ENCODE measurements around the gene USP4.
A peak's percentile ranks its signal among the peaks of the same experiment; 100 is the strongest.

USP4 gene

DNA sequence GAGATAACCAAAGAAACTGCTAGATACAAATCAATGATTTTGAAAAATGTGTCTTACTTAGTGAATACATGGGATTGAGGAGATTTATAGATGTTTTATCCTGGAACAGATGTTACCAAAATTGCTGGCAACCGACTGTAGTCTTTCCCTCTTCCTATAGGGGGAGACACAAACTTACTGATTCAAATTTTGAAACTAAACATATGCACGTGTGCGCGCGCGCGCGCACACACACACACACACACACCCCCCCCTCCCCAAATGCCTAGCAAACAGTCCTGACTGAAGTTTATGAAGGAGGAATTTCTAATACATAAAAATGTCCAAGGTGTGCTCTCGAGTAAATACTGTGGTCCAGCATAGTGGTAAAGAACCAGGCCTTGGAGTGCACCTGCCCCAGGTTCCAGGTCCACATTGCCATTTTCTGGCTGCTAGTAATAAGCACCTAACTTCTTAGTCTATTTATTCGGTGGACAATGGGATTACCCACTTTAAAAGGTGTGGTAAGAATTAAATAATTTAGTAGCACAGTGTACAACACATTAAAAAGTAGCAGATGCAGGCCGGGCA lies 44.3 kb downstream of the USP4 start:
- peak; percentile 55 for DNase-seq (ENCODE audit: low spot score)

DNA sequence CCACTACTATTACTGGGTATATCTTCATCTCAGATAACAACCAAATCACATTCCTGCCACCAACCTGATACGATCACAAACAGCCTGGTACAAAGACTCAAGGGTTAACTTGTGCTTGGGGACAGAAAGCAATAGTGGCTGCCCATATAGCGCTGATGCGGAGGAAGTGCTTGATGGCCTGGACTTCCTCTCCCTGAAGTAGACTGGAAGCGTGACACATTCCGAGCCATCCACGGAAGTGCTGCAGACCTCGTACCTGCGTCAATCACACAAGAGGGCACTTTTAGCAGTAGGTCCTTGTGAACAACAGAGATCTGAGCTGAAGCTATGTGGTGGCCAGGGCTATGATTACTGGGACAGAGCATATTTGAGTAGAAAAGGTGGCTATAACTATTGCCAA lies 45.5 kb downstream of the USP4 start:
- DNase-seq (ENCODE audit: low spot score): no peak

DNA sequence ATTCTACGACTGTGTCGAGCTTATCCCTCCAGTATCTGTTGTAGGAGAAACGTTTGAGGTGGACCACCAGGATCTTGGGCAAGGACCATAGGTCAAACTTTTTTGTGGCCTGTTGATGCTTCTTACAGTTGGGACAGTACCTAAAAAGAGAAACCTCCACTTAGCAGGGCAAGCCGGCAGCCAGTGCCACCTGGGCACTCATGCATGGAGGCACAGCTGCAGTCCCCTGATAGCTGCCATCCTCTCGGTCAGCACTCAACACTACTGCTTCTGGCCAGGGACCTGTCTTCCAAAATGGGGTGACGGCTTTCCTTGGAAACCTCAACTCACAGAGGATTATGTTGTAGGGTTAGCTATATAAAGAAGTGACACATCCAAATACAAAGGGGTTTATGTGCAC lies 55.9 kb downstream of the USP4 start:
- DNase-seq (ENCODE audit: low spot score): no peak

DNA sequence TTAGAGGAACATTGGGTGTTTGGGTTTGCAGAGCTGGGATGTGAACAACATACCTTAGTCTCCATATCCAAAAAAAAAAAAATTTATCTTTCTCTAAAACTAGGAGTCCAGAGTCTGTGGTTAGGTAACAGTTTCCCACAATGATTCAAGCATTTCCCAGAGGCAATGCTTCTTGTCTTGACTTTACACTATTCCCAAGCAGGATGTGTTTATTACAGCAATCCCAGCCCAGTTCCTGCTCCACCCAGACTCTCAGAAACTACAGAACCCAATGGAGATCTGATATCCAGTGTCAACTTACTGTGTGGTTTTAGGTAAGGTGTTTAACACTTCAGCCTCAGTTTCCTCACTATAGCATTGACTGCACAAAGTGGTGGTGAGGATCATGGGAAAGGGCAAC lies 60.5 kb downstream of the USP4 start:
- DNase-seq (ENCODE audit: low spot score): peak; percentile 51

DNA sequence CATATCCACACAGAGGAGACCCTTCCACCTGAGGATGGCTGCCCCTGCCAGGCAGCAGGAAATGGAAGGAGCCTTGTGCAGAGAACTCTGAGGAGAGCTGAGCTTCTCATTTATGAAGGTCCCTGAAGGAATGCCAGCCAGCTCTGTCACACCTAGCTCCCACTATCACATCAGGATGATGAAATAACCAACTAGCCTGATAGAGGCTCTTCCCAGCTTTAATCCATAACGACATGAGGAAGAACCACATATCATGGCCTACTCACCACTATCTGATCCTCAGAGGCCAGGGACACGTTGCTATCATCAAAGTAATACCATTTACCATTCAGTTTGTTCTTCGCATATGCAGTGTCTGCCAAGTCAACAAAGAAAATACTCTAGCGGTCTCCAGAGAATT lies 61.3 kb downstream of the USP4 start:
- DNase-seq (ENCODE audit: low spot score): no peak

DNA sequence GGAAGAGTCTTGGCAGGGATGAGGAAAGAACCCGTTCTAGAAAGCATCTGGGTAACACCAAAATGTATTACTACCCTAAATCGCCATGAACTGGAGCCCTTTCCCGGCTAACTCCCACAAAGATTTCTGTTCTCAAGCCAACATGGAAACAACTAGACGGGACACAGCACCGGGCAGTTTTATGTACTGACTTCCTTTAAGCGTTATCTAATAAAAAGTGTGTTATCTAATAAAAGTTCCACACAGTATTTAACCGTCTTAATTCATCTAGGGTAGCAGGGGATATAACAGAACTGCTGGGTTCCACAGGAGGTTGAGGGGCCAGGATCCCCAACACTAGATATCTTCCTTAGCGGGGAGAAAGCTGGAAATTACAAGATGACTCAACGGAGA lies 62.5 kb downstream of the USP4 start:
- no peak for DNase-seq (ENCODE audit: low spot score)

DNA sequence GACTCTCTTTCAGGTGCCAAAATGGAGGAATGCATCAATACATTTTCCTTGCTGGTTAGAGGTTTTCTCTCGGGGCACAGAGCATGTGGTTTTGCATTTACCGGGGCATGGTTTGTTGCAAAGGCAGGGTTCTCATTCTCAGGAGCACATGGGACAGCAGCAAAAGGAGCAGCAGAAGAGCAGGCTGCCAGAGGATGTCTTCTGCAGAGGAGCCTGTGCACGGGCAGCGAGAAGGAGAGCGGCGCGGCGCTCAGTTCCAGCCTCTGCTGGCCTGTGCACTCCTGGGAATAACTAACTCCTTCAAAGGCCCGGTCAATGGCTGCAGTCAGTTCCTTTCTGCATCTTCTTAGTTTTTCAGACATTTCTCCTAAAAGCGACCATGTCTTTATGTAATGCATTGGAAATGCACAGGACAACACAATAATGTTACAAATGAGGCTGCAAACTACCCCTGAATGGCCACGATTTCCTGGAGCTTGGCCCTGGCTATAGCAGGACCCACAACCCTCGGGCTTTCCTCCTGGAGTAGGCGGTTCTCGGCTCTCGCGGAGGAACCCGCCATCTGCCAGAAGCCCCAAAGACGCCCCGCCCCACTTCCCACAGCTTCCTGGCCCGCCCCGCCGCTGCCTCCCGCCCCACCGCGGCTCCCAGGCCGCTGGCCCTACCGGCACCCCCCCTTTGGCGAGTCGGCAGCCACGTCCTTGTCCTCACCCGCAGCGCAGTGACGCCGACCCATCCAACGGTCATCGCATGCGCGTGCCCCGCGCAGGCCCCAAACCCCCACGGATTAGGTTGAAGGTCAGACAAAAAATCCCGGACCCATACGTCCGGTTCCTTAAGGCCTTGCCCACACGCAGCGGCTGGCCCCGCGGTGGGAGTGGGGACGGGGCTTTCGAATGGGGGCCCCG lies 63.1 kb downstream of the USP4 start, which contains the start of gene C3orf62:
Gene C3orf62 (minus strand): TSS at position 758 of the 908 bp plus-strand sequence. CDS start 360 bp downstream, at position 398.
- peak; percentile 91 for DNase-seq (ENCODE audit: low spot score)

DNA sequence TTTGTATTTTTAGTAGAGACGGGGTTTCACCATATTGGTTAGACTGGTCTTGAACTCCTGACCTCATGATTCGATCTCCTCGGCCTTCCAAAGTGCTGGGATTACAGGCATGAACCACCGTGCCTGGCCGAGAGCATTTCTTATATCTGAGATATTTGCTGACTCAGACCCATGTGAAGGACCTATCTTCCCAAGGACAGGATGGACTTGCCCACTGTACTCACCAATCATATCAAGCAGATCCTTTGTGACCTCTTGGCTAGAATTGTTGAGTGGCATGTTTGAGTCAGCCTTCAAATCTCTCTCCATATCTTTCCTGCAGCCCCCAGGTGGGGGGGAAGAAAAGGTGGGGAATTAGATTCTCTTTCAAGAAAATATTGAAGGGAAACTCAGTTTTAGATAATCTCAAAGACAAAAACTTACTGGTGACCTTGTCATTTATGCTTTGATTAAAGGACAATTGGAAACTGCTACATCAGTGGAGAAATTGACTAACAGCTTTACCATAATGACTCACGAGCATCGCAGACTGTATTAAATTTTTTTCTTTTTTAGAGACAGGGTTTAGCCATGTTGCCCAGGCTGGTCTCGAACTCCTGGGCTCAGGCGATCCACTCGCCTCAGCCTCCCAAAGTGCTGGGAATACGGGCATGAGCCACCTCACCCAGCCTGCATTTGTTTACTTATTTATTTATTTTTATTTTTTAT lies 65.9 kb downstream of the USP4 start:
- no peak for DNase-seq (ENCODE audit: low spot score)

DNA sequence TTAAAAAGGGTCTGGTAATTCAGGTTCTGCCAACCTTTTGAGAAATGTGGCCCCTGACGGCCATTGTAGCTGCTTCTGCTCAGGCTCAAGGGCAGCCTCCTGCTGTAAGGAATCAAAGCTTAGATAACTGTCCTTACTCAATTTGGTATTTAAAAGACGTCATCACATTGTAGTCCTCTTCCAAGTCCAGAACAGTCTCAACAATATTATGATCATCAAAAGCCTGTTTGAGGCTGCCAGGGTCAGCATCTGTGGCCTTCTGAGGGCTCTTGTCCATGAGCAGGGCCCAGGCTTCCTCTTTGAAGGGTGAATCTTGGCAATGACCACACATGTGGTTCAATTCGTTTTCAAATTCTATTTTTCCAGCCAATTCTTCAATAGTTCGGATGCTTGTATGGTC lies 68.8 kb downstream of the USP4 start:
- DNase-seq (ENCODE audit: low spot score): no peak

DNA sequence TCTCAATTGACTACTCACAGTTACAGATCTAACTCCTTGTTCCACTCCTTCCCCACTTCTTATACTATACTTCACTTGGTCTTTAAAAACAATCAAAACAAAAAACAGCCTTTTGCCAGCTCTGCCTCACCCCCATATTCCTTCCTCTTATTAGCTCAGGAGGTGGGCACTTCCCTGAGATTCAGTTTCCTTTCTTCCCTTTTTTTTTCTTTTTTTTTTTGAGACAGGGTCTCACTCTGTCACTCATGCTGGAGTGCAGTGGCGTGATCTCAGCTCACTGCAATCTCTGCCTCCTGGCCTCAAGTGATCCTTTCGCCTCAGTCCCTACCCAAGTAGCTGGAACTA lies 69.7 kb downstream of the USP4 start:
- DNase-seq (ENCODE audit: low spot score): no peak

DNA sequence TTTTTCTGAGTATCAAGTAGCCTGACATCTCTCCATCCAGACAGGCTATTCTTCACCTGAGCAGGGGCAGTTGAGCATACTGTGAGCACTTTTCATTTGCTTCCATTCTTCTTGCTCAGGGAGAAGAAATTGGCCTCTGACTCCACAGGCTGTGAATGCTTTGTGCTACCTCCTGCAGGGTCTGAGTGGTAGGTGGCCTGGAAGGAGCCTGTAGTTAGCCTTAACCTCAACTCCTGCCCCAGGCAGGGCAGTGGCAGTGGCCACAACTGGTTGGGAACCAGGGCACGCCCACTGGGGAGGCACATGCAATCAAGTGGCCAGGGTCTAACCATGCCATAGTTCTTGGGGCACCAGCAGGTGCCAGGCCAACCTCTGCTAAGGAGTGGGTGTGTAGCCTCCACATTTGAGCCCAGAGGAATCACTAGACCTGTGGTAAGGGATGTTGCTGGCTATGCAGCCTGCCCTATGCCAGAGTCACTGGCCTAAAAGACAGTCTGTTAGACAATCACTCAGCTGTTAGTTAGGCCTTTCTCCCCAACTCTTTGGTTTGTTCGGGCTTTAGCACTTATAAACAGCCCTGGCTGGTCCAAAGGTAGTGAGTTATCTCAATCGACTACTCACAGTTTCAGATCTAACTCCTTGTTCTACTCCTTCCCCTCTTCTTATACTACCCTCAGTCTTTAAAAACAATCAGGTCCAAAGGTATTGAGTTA lies 70.3 kb downstream of the USP4 start:
- no peak for DNase-seq (ENCODE audit: low spot score)

DNA sequence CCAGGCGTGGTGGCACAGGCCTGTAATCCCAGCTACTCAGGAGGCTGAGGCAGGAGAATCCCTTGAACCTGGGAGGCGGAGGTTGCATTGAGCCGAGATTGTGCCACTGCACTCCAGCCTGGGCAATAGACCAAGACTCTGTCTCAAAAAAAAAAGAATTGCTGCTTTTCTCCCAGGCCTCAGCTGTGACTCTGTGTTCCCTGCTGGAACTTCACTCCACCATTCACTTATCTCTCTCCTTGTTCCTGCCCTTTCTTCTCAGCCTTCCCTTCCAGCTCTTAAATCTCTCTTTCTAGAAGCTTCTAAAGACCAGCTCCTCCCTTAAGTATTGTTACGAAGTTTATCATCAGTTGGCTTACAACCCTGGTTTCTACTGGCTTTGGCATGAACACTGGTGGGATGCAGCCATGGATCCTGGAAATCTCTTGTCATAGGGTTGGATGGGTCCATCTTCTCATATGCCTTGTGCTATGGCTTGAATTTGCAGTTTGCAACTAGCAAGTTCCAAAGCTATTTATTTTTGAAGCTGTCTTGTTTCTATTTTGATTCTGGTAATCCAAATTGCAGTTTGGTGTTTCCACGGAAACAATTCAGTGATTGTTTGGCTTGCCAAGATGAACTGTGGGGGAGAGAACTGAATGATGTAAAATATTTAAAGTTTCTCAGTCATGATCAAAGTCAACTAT lies 73.3 kb downstream of the USP4 start:
- no peak for DNase-seq (ENCODE audit: low spot score)

DNA sequence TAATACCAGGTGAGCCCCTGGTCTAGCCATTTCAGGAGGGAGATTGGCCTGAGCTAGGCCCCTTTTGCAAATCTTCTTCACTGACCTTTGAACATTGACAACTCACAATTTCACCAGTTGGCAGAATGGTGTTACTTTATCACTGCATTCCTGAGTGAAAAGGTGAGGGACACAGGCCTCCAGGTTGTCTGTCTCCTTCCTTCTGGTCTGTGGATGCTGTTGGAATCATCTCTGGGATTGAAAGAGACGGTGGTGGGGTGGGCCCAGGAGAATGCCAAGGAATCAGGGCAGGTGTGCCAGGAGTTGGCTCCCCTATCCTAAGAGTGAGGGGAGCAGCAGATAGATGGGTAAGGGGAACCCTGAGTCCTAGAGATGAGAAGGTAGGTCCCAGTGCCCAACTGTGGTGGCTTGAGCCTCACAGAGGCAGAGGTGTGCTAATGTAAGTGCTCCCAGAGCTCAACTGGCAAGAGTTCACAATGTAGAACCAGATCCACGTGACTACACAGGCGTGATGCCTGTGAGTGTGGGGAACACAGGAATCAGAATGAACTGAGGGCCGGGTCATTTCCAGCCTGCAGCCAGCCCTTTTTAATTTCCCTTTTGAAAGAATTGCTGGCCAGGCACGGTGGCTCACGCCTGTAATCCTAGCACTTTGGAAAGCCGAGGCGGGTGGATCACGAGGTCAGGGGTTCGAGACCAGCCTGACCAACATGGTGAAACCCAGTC lies 74.0 kb downstream of the USP4 start:
- no peak for DNase-seq (ENCODE audit: low spot score)

DNA sequence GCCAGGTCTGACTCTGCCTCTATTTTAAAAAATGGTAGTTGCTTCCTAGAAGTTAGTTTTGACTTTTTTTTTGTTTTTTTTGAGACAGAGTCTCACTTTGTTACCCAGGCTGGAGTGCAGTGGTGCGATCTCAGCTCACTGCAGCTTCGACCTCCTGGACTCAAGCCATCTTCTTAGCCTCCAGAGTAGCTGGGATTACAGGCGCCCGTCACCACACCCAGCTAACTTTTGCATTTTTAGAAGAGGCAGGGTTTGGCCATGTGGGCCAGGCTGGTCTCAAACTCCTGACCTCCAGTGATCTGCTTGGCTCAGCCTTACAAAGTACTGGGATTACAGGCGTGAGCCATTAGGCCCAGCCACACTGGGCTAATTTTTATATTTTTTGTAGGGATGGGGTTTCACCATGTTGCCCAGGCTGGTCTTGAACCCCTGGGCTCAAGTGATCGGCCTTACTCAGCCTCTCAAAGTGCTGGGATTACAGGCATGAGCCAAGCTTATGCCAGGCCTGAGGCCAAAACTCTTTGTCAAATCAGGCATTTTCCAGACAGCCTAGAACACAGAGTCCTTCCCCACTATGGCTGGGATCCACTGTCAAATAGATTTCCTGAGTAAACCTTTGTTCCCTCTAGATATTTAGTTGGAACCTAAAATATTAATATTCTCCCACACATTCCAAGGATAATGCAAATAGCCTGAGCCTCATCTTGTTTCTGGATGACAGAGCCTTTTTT lies 76.5 kb downstream of the USP4 start:
- no peak for DNase-seq (ENCODE audit: low spot score)

DNA sequence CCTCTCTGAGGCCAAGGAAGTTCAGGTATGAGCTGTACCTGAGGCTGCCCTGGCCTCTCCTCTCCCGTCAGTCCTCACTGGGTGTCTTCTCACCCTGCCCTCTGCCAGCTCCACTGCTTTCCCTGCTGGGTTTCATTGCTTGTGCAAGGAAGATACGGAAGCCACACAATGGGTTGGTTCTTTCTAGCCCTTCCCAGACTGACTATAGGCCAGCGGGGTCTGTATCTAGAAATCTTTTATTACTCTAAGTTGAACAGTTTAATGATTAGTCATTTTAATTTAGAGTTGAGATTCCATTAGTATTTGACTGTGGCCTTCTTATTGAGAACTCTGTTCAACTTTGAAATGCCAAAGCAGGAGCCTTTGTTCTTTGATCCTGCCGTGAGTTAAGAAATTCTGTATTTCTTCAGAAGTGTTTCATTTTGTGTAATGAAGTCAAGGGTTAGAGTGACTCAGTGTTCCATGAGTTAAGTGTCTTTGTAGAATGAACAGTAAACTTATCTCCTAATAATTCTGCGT lies 79.0 kb downstream of the USP4 start:
- DNase-seq (ENCODE audit: low spot score): no peak

DNA sequence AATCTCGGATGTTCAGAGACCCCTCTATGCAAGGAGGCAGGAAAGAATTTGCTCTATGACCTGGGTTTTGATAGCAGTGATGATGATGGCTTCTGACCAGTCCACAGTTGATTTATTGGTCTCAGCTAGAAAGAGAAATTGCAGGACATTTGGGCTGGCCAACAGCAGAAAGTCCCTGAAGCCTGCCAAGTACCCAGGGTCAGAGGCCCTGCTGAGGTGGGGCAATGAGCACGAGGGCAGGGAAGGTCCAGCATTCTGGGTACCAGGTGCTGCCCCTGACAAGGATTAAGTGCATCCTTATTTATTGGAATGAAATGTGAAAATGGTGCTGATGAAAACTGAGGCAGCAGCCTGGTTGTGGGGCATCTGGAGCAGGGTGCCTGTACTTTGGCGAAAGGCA lies 82.7 kb downstream of the USP4 start:
- DNase-seq (ENCODE audit: low spot score): no peak

DNA sequence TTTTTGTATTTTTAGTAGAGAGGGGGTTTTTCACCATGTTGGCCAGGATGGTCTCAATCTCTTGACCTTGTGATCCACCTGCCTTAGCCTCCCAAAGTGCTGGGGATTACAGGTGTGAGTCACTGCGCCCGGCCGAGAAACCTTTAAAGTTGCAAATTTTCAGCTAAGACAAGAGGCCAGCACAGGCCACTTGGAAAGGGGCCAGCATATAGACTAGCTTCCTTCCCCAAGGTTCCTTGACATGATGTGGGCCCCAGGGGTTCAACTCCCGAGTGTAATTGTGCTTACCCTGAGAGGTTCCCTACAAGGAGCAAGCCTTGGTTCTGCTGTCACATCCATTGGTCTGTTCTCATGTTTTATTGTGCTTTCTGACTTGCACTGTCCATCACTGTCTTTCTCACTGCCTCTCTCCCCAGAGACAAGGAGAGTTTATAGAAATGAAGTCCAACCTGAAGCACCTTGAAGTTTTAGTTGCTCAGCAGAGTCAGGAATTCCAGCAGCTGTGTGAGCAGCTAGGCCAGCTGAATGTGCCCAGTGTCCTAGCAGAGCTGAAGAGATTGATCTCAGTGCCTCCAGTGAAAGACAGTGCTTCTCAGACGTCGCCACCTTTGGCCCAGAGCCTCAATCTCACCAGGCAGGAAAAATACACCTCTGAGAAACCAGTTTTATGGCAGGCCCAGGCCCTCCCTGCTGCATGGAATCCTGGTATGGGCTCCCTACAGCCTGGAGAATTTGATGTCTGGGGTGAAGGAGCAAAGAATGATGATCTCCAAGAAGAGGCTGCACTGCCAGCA lies 83.9 kb downstream of the USP4 start:
- no peak for DNase-seq (ENCODE audit: low spot score)

DNA sequence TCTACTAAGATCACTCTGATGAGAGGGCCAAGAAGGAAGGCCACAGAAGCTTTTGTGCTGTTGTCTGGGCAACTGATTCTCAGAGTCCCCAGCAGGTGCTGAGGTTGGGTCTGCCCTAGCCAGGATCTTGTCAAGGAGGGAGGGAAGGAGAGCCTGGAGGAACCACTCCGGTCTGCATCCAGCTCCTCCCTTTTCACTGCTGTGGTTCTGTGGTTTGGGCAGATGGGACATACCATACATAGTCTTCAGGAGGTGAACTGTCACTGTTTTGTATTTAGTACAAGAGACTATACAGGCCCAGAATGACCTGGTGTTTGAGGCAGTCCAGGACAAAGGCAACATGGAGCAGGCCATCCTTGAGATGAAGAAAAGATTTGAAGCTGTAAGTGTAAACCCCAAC lies 84.7 kb downstream of the USP4 start:
- DNase-seq (ENCODE audit: low spot score): peak; percentile 47

DNA sequence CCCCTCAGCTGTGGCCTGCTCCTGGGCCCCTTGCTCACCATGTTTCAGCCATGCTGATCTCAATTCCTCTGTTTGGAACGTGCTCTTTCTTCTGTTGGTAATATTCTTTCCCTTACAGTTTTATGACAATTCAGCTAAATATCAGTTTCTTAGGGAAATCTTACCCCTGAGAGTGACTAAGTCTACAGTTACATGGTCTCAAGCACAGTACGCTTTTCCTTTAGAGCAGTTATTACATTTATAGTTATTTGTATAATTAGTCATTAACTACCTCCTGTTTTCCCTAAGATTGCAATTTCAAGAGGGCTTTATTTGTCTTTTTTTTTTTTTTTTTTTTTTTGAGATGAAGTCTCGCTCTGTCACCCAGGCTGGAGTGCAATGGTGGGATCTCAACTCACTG lies 86.3 kb downstream of the USP4 start:
- DNase-seq (ENCODE audit: low spot score): no peak

Data from AG08395 (cell line).